Gastroesophageal sphincter (tissue), 4 donors: Measurements from ENCODE around the gene KIF12. TPM values are rescaled to one million over a fixed set of nuclear protein-coding genes. Genes with fewer than 3 reads are reported as not detected.

Experiments
- ATAC-seq: fragments of 150-250 bp; one replicate; pipeline ENCODE4 v1.9.1; 2016; ENCODE audit warnings: mild to moderate bottlenecking, moderate library complexity
- H3K27ac ChIP-seq, 4 donors: fragments of 200-600 bp; sonication (generic) in 3 of 4; 1 replicate in 3 of 4; 2 replicates in 1 of 4; pipeline ENCODE4 v1.5.1; 2016 to 2019
- H3K27me3 ChIP-seq: fragments of 200-600 bp; sonication (generic); one replicate; pipeline ENCODE4 v1.5.1; 2019
- H3K36me3 ChIP-seq, 2 donors: fragments of 200-600 bp; sonication (generic); one replicate each; pipeline ENCODE4 v1.5.1; 2019; ENCODE audit warnings: control low read depth in 1 of 2
- H3K4me1 ChIP-seq, 3 donors: fragments of 200-600 bp; sonication (generic); 1 replicate in 2 of 3; 2 replicates in 1 of 3; pipeline ENCODE4 v1.5.1; 2016 to 2019; ENCODE audit warnings: control low read depth in 2 of 3
- H3K4me3 ChIP-seq, 2 donors: fragments of 200-600 bp; sonication (generic); one replicate each; pipeline ENCODE4 v1.5.1; 2019; ENCODE audit warnings: mild to moderate bottlenecking in 1 of 2, moderate library complexity in 1 of 2
- H3K9me3 ChIP-seq, 3 donors: fragments of 200-600 bp; sonication (generic); one replicate each; pipeline ENCODE4 v1.5.1; 2017 to 2019; ENCODE audit warnings: control low read depth in 2 of 3
- EP300 ChIP-seq: sonication (generic); formaldehyde crosslinking; IDR thresholded peaks from one replicate; pipeline ENCODE4 v1.6.1; 2017; ENCODE audit warnings: antibody characterized with exemption, mild to moderate bottlenecking
- POLR2A ChIP-seq, 2 donors: fragments of 450-650 bp; IDR thresholded peaks; one replicate each; pipeline ENCODE4 v1.6.1; 2017; ENCODE audit warnings: antibody characterized with exemption in 2 of 2, mild to moderate bottlenecking in 2 of 2, moderate library complexity in 1 of 2
- POLR2AphosphoS5 ChIP-seq: sonication (generic); formaldehyde crosslinking; IDR thresholded peaks from one replicate; pipeline ENCODE4 v1.6.1; 2017; ENCODE audit warnings: antibody characterized with exemption
- WGBS, 2 donors: methylation state at CpG; one replicate each; pipeline ENCODE4 v1.1.5; 2018; ENCODE audit warnings: low coverage in 1 of 2; 5-methylcytosine and 5-hydroxymethylcytosine counted together
- total RNA-seq, 4 donors: library from RNA; depleted of rRNA; stranded (reverse); fragments of >200 nt; gene quantifications; one replicate each; pipeline ENCODE4 v1.1.0, GENCODE V29; 2016
- TF ChIP-seq, protein P1 (sequence below), 4 experiments: fragments of 200-600 bp in 2 of 4; fragments of 450-650 bp in 2 of 4; sonication (generic) in 1 of 4; IDR thresholded peaks; one replicate each; pipeline ENCODE4 v1.5.1; 2017 to 2019; ENCODE audit warnings: antibody characterized with exemption in 4 of 4, mild to moderate bottlenecking in 2 of 4, moderate library complexity in 2 of 4

KIF12 gene
- total RNA-seq, 4 donors from 2014 or later = not detected

DNA sequence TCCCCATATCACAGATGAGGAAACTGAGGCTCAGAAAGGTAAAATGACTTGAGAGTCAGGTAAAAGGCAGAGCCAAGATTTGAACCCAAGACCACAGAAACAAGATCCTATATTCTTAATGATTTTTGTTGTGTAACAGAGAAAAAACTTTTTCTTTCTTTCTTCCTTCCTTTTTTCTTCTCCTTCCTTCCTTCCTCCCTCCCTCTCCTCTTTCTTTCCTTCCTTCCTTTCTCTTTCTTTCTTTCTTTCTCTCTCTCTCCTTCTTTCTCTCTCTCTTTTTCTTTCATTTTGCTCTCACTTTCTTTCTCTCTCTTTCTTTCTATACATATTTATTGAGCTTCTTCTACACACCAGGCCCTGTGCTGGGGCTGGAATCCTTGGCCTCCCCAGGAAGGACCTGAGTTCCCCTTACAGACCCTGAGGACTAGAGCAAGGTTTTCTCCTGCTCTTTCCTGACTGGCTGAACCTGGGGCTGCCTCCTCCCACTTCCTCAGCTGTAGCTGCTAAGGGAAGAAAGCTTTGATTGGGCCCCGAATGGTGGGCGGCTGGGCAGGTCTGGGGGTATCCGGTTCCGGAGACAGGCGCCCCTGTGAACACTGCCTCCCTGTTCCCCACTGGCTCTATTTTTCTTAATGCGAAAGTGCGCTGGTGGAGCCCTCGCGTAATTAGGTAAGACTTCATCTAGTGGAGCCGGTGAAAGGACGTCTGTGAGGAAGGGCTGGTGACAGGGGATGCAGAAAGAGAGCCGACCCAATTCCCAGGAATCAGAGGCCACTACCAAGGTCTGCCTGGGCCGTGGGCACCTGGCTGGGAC is 27.4 kb upstream of the KIF12 start:
- no peak overlapping the region for H3K27ac ChIP-seq
- 67 to 81% methylated on average over 8 to 12 of the region's 13 CpGs for WGBS, 2 donors
- no peaks in the 10 kb centered on the region for H3K36me3 ChIP-seq
- no peak for ATAC-seq
- peaks cover 0 to 17% (median 0%) of the 10 kb centered on the region in 3 donors for H3K9me3 ChIP-seq
- peaks cover 14% of the 10 kb centered on the region for H3K27me3 ChIP-seq
- H3K4me1 ChIP-seq = no peaks in the 10 kb centered on the region
- H3K4me3 ChIP-seq = no peak overlapping the region
- TF ChIP-seq POLR2AphosphoS5 (no peak), POLR2A (IDR thresholded peaks at IDR 0.05) (no peak), EP300 (no peak)
- TF ChIP-seq, protein P1, sequence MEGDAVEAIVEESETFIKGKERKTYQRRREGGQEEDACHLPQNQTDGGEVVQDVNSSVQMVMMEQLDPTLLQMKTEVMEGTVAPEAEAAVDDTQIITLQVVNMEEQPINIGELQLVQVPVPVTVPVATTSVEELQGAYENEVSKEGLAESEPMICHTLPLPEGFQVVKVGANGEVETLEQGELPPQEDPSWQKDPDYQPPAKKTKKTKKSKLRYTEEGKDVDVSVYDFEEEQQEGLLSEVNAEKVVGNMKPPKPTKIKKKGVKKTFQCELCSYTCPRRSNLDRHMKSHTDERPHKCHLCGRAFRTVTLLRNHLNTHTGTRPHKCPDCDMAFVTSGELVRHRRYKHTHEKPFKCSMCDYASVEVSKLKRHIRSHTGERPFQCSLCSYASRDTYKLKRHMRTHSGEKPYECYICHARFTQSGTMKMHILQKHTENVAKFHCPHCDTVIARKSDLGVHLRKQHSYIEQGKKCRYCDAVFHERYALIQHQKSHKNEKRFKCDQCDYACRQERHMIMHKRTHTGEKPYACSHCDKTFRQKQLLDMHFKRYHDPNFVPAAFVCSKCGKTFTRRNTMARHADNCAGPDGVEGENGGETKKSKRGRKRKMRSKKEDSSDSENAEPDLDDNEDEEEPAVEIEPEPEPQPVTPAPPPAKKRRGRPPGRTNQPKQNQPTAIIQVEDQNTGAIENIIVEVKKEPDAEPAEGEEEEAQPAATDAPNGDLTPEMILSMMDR (IDR thresholded peaks at IDR 0.05) = no peak

DNA sequence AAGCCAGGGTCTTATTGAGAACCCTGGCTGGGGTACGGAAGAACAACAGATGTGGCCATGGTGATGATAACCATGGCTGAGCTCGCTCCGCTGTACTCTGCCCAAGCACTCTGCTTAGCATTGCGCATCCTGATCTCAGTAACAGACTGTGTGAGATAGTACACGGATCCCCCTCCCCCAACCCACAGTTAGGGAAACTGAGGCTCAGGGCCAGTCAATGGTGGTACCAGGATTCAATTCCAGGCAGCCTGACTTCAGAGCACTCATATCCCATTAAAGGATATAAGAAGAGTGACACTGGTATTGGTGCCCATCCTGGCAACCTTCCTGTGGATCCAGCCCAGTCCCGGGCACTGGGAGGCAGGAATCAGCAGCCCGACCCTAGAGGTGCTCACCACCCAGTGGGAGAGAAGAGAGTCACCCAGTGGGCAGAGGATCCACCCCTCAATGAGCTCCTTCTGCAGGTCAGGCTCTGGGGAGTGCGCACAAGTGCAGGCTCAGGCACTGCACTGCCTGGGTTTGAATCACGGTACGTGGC is 26.5 kb upstream of the KIF12 start:
- Histone ChIP-seq H3K4me1 (no peaks in the 10 kb centered on the region), H3K9me3 (peaks cover 0 to 17% (median 0%) of the 10 kb centered on the region in 3 donors), H3K27ac (no peak overlapping the region), H3K4me3 (no peak overlapping the region), H3K36me3 (no peaks in the 10 kb centered on the region), H3K27me3 (peaks cover 15% of the 10 kb centered on the region)
- no peak for ATAC-seq
- 94% methylated on average over 6 of the region's 10 CpGs; no CpG with 5 or more reads in 1 of the 2 donors for WGBS, 2 donors
- TF ChIP-seq, protein P1 (IDR thresholded peaks at IDR 0.05) = no peak
- no peak for TF ChIP-seq EP300
- no peak for TF ChIP-seq POLR2AphosphoS5
- no peak for TF ChIP-seq POLR2A (IDR thresholded peaks at IDR 0.05)

- WGBS, 2 donors = 84 to 90% methylated on average over 4 to 10 of the region's 13 CpGs
- Histone ChIP-seq H3K9me3 (peaks cover 0 to 17% (median 0%) of the 10 kb centered on the region in 3 donors), H3K27me3 (peaks cover 15% of the 10 kb centered on the region), H3K36me3 (no peaks in the 10 kb centered on the region), H3K27ac (no peak overlapping the region), H3K4me3 (no peak overlapping the region), H3K4me1 (no peaks in the 10 kb centered on the region)
- ATAC-seq = no peak
- TF ChIP-seq POLR2AphosphoS5 (no peak), POLR2A (IDR thresholded peaks at IDR 0.05) (no peak), EP300 (no peak)
- TF ChIP-seq, protein P1 (IDR thresholded peaks at IDR 0.05) = no peak
Measured at GRCh38 chr9:114124666-114125475, 25.8 kb upstream of the KIF12 start.

GRCh38 chr9:114124138-114124537 is 25.0 kb upstream of the KIF12 start:
- no peak overlapping the region for H3K27ac ChIP-seq
- ATAC-seq = no peak
- H3K36me3 ChIP-seq = no peaks in the 10 kb centered on the region
- no peak overlapping the region for H3K4me3 ChIP-seq
- 50% methylated on average over 1 of the region's 1 CpG; no CpG with 5 or more reads in 1 of the 2 donors for WGBS, 2 donors
- TF ChIP-seq POLR2A (IDR thresholded peaks at IDR 0.05) (no peak), EP300 (no peak), POLR2AphosphoS5 (no peak)
- TF ChIP-seq, protein P1 (IDR thresholded peaks at IDR 0.05) = no peak
- no peaks in the 10 kb centered on the region for H3K4me1 ChIP-seq
- peaks cover 0 to 17% (median 0%) of the 10 kb centered on the region in 3 donors for H3K9me3 ChIP-seq
- H3K27me3 ChIP-seq = peaks cover 21% of the 10 kb centered on the region
